Measurements from ENCODE around the gene CCDC28A.
"Not testable (repeated sequence)": the region's sequence is repeated elsewhere in the genome, so short reads cannot be mapped to it uniquely, and the experiment has no call there.

CCDC28A gene

GRCh38 chr6:138773177-138774091 is at the start of gene CCDC28A:
Gene CCDC28A (plus strand): TSS chr6:138773769. CDS start chr6:138776121, 2,352 bp downstream.
- DNase-seq (ENCODE audit: insufficient read length, low spot score) (peak; percentile 32), FAIRE-seq (peak; percentile 93)
- no peak for TF ChIP-seq CTCF (IDR thresholded peaks at IDR 0.05; ENCODE audit: insufficient read depth, missing control alignments)

GRCh38 chr6:138724015-138724414 is 49.6 kb upstream of the CCDC28A start:
- FAIRE-seq, result no peak
- no peak for TF ChIP-seq CTCF (IDR thresholded peaks at IDR 0.05; ENCODE audit: insufficient read depth, missing control alignments)
- no peak for DNase-seq (ENCODE audit: insufficient read length, low spot score)

GRCh38 chr6:138726066-138726756 is 47.4 kb upstream of the CCDC28A start:
- TF ChIP-seq CTCF (IDR thresholded peaks at IDR 0.05; ENCODE audit: insufficient read depth, missing control alignments), result no peak
- no peak for DNase-seq (ENCODE audit: insufficient read length, low spot score)
- no peak for FAIRE-seq

- DNase-seq (ENCODE audit: insufficient read length, low spot score) (no peak), FAIRE-seq (no peak)
- no peak for TF ChIP-seq CTCF (IDR thresholded peaks at IDR 0.05; ENCODE audit: insufficient read depth, missing control alignments)
Observed at GRCh38 chr6:138726757-138727097, 46.8 kb upstream of the CCDC28A start.

GRCh38 chr6:138727182-138727581 is 46.4 kb upstream of the CCDC28A start:
- DNase-seq (ENCODE audit: insufficient read length, low spot score) (no peak), FAIRE-seq (no peak)
- no peak for TF ChIP-seq CTCF (IDR thresholded peaks at IDR 0.05; ENCODE audit: insufficient read depth, missing control alignments)

- TF ChIP-seq CTCF (IDR thresholded peaks at IDR 0.05; ENCODE audit: insufficient read depth, missing control alignments), result no peak
- no peak for DNase-seq (ENCODE audit: insufficient read length, low spot score)
- no peak for FAIRE-seq
Observed at GRCh38 chr6:138728662-138729061, 44.9 kb upstream of the CCDC28A start.

- not testable (repeated sequence) for FAIRE-seq
Observed at GRCh38 chr6:138730037-138730436, 43.5 kb upstream of the CCDC28A start.

More at GRCh38 chr6:138730037-138730436, 43.5 kb upstream of the CCDC28A start:
- not testable (repeated sequence) for DNase-seq (ENCODE audit: insufficient read length, low spot score)
